Right forelimb (tissue), 1 donor: ENCODE measurements around the gene TIMMDC1.
"Not testable (repeated sequence)": the region's sequence is repeated elsewhere in the genome, so short reads cannot be mapped to it uniquely, and the experiment has no call there.

ENCODE experiments used
- DNase-seq: peaks from one replicate; pipeline ENCODE4 v3.0.0-alpha.2; 2018

The TIMMDC1 gene

GRCh38 chr3:119514637-119515036 lies 16.3 kb downstream of the TIMMDC1 start:
- DNase-seq: no peak

- DNase-seq: no peak
These were observed 18.8 kb downstream of the TIMMDC1 start for GRCh38 chr3:119517112-119517511.

GRCh38 chr3:119518026-119518425 lies 19.7 kb downstream of the TIMMDC1 start:
- no peak for DNase-seq

GRCh38 chr3:119524931-119525662 lies 26.8 kb downstream of the TIMMDC1 start:
- DNase-seq: no peak

GRCh38 chr3:119527714-119528113 lies 29.4 kb downstream of the TIMMDC1 start:
- no peak for DNase-seq

GRCh38 chr3:119529883-119530282 lies 31.5 kb downstream of the TIMMDC1 start:
- no peak for DNase-seq

GRCh38 chr3:119530456-119530855 lies 32.1 kb downstream of the TIMMDC1 start:
- DNase-seq: no peak

GRCh38 chr3:119531151-119531550 lies 32.8 kb downstream of the TIMMDC1 start:
- DNase-seq: no peak

- DNase-seq: no peak
These were observed 35.9 kb downstream of the TIMMDC1 start for GRCh38 chr3:119534296-119534695.

GRCh38 chr3:119536757-119537156 lies 38.4 kb downstream of the TIMMDC1 start:
- no peak for DNase-seq

- DNase-seq: no peak
These were observed 40.4 kb downstream of the TIMMDC1 start for GRCh38 chr3:119538772-119539171.

GRCh38 chr3:119541547-119541946 lies 43.2 kb downstream of the TIMMDC1 start:
- DNase-seq: no peak

GRCh38 chr3:119542168-119542767 lies 43.9 kb downstream of the TIMMDC1 start:
- DNase-seq: no peak

- DNase-seq: no peak
These were observed 44.8 kb downstream of the TIMMDC1 start for GRCh38 chr3:119543147-119543546.

GRCh38 chr3:119547227-119547626 lies 48.9 kb downstream of the TIMMDC1 start:
- no peak for DNase-seq

- no peak for DNase-seq
These were observed 50.0 kb downstream of the TIMMDC1 start for GRCh38 chr3:119548341-119548740.

GRCh38 chr3:119550192-119550910 lies 52.0 kb downstream of the TIMMDC1 start:
- DNase-seq: no peak

GRCh38 chr3:119551598-119551997 lies 53.3 kb downstream of the TIMMDC1 start:
- no peak for DNase-seq

GRCh38 chr3:119552928-119553327 lies 54.6 kb downstream of the TIMMDC1 start:
- not testable (repeated sequence) for DNase-seq

- no peak for DNase-seq
These were observed 55.6 kb downstream of the TIMMDC1 start for GRCh38 chr3:119553823-119554415.

- no peak for DNase-seq
These were observed 57.0 kb downstream of the TIMMDC1 start for GRCh38 chr3:119555309-119555735.

- DNase-seq: no peak
These were observed 57.6 kb downstream of the TIMMDC1 start for GRCh38 chr3:119555929-119556328.

GRCh38 chr3:119557192-119557876 lies 59.0 kb downstream of the TIMMDC1 start:
- no peak for DNase-seq
